Measurements from ENCODE around the gene RER1. TPM values are rescaled to one million over a fixed set of nuclear protein-coding genes. Genes with fewer than 3 reads are reported as not detected.

The RER1 gene
- total RNA-seq, 1 donor from 2014 or later = 118 TPM

- Histone ChIP-seq H3K4me3 (no peak overlapping the region), H3K9me3 (no peaks in the 10 kb centered on the region), H3K36me3 (no peaks in the 10 kb centered on the region), H3K4me1 (no peaks in the 10 kb centered on the region), H3K27me3 (peaks cover 50% of the 10 kb centered on the region), H3K27ac (no peak overlapping the region)
- TF ChIP-seq CTCF (IDR thresholded peaks at IDR 0.05) = no peak
- DNase-seq (no peak), ATAC-seq (no peak)
- intact Hi-C loops (cut with DNase I) = no loop called here
These were observed 51.0 kb downstream of the RER1 start for GRCh38 chr1:2442661-2443060.

GRCh38 chr1:2443277-2444137 is 51.9 kb downstream of the RER1 start:
- H3K4me1 ChIP-seq = no peaks in the 10 kb centered on the region
- no peak for TF ChIP-seq CTCF (IDR thresholded peaks at IDR 0.05)
- peaks cover 50% of the 10 kb centered on the region for H3K27me3 ChIP-seq
- intact Hi-C loops (cut with DNase I) = no loop called here
- no peaks in the 10 kb centered on the region for H3K36me3 ChIP-seq
- no peaks in the 10 kb centered on the region for H3K9me3 ChIP-seq
- no peak overlapping the region for H3K4me3 ChIP-seq
- DNase-seq (no peak), ATAC-seq (no peak)
- H3K27ac ChIP-seq = no peak overlapping the region

GRCh38 chr1:2444138-2444591 is 52.5 kb downstream of the RER1 start:
- no peak for DNase-seq

GRCh38 chr1:2445162-2445822 is 53.7 kb downstream of the RER1 start:
- no peaks in the 10 kb centered on the region for H3K4me1 ChIP-seq
- DNase-seq = no peak
- no peak for TF ChIP-seq CTCF (IDR thresholded peaks at IDR 0.05)
- intact Hi-C loops (cut with DNase I) = no loop called here
- H3K27ac ChIP-seq = no peak overlapping the region
- no peak for ATAC-seq
- H3K4me3 ChIP-seq = no peak overlapping the region
- H3K36me3 ChIP-seq = no peaks in the 10 kb centered on the region
- H3K9me3 ChIP-seq = no peaks in the 10 kb centered on the region
- H3K27me3 ChIP-seq = peaks cover 50% of the 10 kb centered on the region

More at GRCh38 chr1:2444138-2444591, 52.5 kb downstream of the RER1 start:
- H3K9me3 ChIP-seq = no peaks in the 10 kb centered on the region
- peaks cover 50% of the 10 kb centered on the region for H3K27me3 ChIP-seq
- H3K36me3 ChIP-seq = no peaks in the 10 kb centered on the region
- no peak overlapping the region for H3K27ac ChIP-seq
- no peak for ATAC-seq
- TF ChIP-seq CTCF (IDR thresholded peaks at IDR 0.05) = no peak
- no peak overlapping the region for H3K4me3 ChIP-seq
- intact Hi-C loops (cut with DNase I) = no loop called here
- no peaks in the 10 kb centered on the region for H3K4me1 ChIP-seq

GRCh38 chr1:2445823-2446215 is 54.2 kb downstream of the RER1 start:
- H3K27ac ChIP-seq = no peak overlapping the region
- no peak for ATAC-seq
- H3K27me3 ChIP-seq = peaks cover 50% of the 10 kb centered on the region
- intact Hi-C loops (cut with DNase I) = no loop called here
- H3K4me3 ChIP-seq = no peak overlapping the region
- no peak for DNase-seq
- no peaks in the 10 kb centered on the region for H3K4me1 ChIP-seq
- H3K36me3 ChIP-seq = no peaks in the 10 kb centered on the region
- no peak for TF ChIP-seq CTCF (IDR thresholded peaks at IDR 0.05)
- no peaks in the 10 kb centered on the region for H3K9me3 ChIP-seq

All from upper lobe of right lung (tissue), 1 donor.